Keratinocyte (primary cell): ENCODE results near the gene SEC24B. TPM values are rescaled to one million over a fixed set of nuclear protein-coding genes. Genes with fewer than 3 reads are reported as not detected.

Experiments used
- DNase-seq: peaks from one replicate; pipeline ENCODE4 v3.0.0-alpha.2; 2011; ENCODE audit warnings: low read depth, missing footprints, low spot score
- FAIRE-seq: peaks from 2 replicates; lab custom pipeline; 2011; peaks lifted over from hg19 to GRCh38; lab: Jason Lieb, UNC
- H2AFZ ChIP-seq: 2 replicates; pipeline ENCODE4 v1.6.0; 2012; ENCODE audit warnings: low read length, control low read depth, inconsistent platforms; ENCODE audit not compliant: control insufficient read depth
- H3K27ac ChIP-seq: 2 replicates; pipeline ENCODE4 v1.5.1; 2011; ENCODE audit warnings: low read length; ENCODE audit not compliant: control insufficient read depth, insufficient read depth
- H3K27me3 ChIP-seq: 3 replicates; pipeline ENCODE4 v1.6.0; 2011; ENCODE audit warnings: low read length; ENCODE audit not compliant: control insufficient read depth, insufficient read depth; ENCODE audit errors: extremely low read depth
- H3K36me3 ChIP-seq, 2 experiments: 2 replicates in 1 of 2; 3 replicates in 1 of 2; pipeline ENCODE4 v1.5.1; 2011; ENCODE audit warnings: low read length in 2 of 2, mild to moderate bottlenecking in 1 of 2; ENCODE audit not compliant: control insufficient read depth in 2 of 2, insufficient read depth in 2 of 2; ENCODE audit errors: extremely low read depth in 1 of 2
- H3K4me1 ChIP-seq: 3 replicates; pipeline ENCODE4 v1.5.1; 2011; ENCODE audit warnings: low read length; ENCODE audit not compliant: control insufficient read depth, insufficient read depth; ENCODE audit errors: extremely low read depth
- H3K4me2 ChIP-seq: 3 replicates; pipeline ENCODE4 v1.6.0; 2011; ENCODE audit warnings: low read depth, low read length; ENCODE audit not compliant: control insufficient read depth, insufficient read depth; ENCODE audit errors: extremely low read depth
- H3K4me3 ChIP-seq, 3 experiments: fragments of 200-600 bp in 1 of 3; sonication (generic) in 1 of 3; 2 replicates in 2 of 3; 3 replicates in 1 of 3; pipeline ENCODE4 v1.5.1; 2011 to 2016; ENCODE audit warnings: low read length in 3 of 3, mild to moderate bottlenecking in 3 of 3, control low read depth in 2 of 3, inconsistent platforms in 1 of 3, low read depth in 1 of 3, mixed read lengths in 1 of 3, mixed run types in 1 of 3, moderate library complexity in 1 of 3; ENCODE audit not compliant: control insufficient read depth in 2 of 3, insufficient read depth in 2 of 3; ENCODE audit errors: extremely low read depth in 1 of 3
- H3K79me2 ChIP-seq: 2 replicates; pipeline ENCODE4 v1.6.0; 2012; ENCODE audit warnings: low read length; ENCODE audit not compliant: control insufficient read depth, insufficient read depth
- H3K9ac ChIP-seq: 3 replicates; pipeline ENCODE4 v1.6.0; 2011; ENCODE audit warnings: low read length; ENCODE audit not compliant: control insufficient read depth, insufficient read depth; ENCODE audit errors: extremely low read depth
- H3K9me1 ChIP-seq: 3 replicates; pipeline ENCODE4 v1.6.0; 2011; ENCODE audit warnings: low read length; ENCODE audit not compliant: control insufficient read depth, insufficient read depth; ENCODE audit errors: extremely low read depth
- H3K9me3 ChIP-seq: 2 replicates; pipeline ENCODE4 v1.5.1; 2012; ENCODE audit warnings: low read depth, low read length; ENCODE audit not compliant: control insufficient read depth
- H4K20me1 ChIP-seq: 3 replicates; pipeline ENCODE4 v1.6.0; 2011; ENCODE audit warnings: low read length; ENCODE audit not compliant: control insufficient read depth, insufficient read depth; ENCODE audit errors: extremely low read depth
- EZH2 ChIP-seq: IDR thresholded peaks from one replicate; pipeline ENCODE4 v1.6.1; 2012; ENCODE audit warnings: inconsistent platforms, mild to moderate bottlenecking, low read length, moderate library complexity
- dilution Hi-C: fragments of 300-500 bp; cut with MboI; formaldehyde crosslinking; loops from one replicate; pipeline ENCODE4 v1.7.0; 2020; ENCODE audit warnings: low sequenced_read_pairs; ENCODE audit not compliant: extremely low pct_ligation_motif_present
- polyA plus RNA-seq, 5 experiments: library from polyadenylated mRNA; depleted of rRNA in 3 of 5; stranded (reverse) in 3 of 5; stranded (forward) in 1 of 5; unstranded in 1 of 5; fragments of >200 nt; gene quantifications; 1 replicate in 1 of 5; 2 replicates in 3 of 5; 3 replicates in 1 of 5; pipeline versions ENCODE4 v1.2.1 to v1.2.3, GENCODE V29; 2011 to 2012; ENCODE audit warnings: missing spikeins in 2 of 5, low read depth in 1 of 5, low replicate concordance in 1 of 5
- TF ChIP-seq, protein P1 (sequence below), 3 experiments: IDR thresholded peaks in 1 of 3; conservative IDR thresholded peaks in 1 of 3; optimal IDR thresholded peaks in 1 of 3; 2 replicates in 2 of 3; 3 replicates in 1 of 3; pipeline versions ENCODE3 to v1.5.1; 2011; ENCODE audit warnings: low read length in 3 of 3, mild to moderate bottlenecking in 3 of 3, moderate library complexity in 2 of 3, control low read depth in 1 of 3, inconsistent platforms in 1 of 3; ENCODE audit not compliant: insufficient read depth in 2 of 3; ENCODE audit errors: extremely low read depth in 1 of 3

Gene SEC24B
- polyA plus RNA-seq, 1 donor (not counting 4 experiments of a cell fraction or from before 2014, with no cell fraction given) = 53.4 TPM

DNA sequence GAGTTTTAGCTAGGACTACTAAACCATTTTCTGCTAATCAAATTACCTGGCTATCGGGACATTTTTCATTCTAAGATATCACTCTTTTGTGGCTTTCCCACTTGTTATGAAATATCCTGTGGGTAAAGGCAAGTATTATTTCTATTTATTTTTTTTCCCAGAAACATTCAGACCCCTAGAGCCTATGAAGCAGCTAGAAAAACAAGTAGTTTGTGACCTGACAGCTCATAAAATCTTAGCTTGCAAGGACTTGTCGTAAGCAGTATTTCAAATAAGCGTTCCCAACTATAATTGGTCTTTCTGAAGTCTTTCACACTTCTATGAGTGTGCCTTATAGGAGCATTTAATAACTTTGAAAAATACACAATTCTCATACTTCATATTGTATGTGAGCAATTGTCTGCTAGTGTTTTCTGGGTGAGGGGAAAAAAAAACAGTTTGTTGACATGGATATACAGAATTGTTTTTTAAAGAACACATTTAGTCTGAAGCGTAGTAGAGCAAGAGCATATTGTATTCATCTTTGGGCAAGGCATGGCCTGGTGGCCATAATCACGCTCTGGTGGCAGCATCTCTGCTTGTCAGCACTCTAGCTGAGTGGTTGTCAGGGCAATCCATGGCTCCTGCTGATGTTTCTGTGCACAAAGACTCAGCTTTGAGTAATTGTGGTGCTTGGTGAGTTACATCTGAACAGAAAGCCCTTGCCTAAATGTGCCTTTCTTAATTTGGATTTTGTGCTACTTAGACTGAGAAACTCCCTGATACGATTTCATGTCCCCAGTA lies 129.0 kb downstream of the SEC24B start:
- H4K20me1 ChIP-seq = no peaks in the 10 kb centered on the region
- H3K27me3 ChIP-seq = no peaks in the 10 kb centered on the region
- peak; percentile 20 for FAIRE-seq
- peaks cover 18% of the 10 kb centered on the region for H3K4me1 ChIP-seq
- TF ChIP-seq EZH2 = no peak
- TF ChIP-seq, protein P1, sequence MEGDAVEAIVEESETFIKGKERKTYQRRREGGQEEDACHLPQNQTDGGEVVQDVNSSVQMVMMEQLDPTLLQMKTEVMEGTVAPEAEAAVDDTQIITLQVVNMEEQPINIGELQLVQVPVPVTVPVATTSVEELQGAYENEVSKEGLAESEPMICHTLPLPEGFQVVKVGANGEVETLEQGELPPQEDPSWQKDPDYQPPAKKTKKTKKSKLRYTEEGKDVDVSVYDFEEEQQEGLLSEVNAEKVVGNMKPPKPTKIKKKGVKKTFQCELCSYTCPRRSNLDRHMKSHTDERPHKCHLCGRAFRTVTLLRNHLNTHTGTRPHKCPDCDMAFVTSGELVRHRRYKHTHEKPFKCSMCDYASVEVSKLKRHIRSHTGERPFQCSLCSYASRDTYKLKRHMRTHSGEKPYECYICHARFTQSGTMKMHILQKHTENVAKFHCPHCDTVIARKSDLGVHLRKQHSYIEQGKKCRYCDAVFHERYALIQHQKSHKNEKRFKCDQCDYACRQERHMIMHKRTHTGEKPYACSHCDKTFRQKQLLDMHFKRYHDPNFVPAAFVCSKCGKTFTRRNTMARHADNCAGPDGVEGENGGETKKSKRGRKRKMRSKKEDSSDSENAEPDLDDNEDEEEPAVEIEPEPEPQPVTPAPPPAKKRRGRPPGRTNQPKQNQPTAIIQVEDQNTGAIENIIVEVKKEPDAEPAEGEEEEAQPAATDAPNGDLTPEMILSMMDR (optimal IDR thresholded peaks at IDR 0.05 in 1 of 3, IDR thresholded peaks at IDR 0.05 in 1 of 3, conservative IDR thresholded peaks at IDR 0.05 in 1 of 3; ENCODE audit: extremely low read depth in 1 of 3, insufficient read depth in 2 of 3, low read length in 3 of 3) = no peak
- no peaks in the 10 kb centered on the region for H3K9me3 ChIP-seq
- no peak overlapping the region for H3K4me2 ChIP-seq
- no peak overlapping the region for H2AFZ ChIP-seq
- H3K36me3 ChIP-seq = no peaks in the 10 kb centered on the region
- peaks cover 12% of the 10 kb centered on the region for H3K79me2 ChIP-seq
- H3K4me3 ChIP-seq = no peak overlapping the region
- no peaks in the 10 kb centered on the region for H3K9me1 ChIP-seq
- no peak overlapping the region for H3K27ac ChIP-seq
- no peak for DNase-seq
- dilution Hi-C loops = no loop called here
- H3K9ac ChIP-seq = no peak overlapping the region

GRCh38 chr4:109571494-109571893 lies 137.9 kb downstream of the SEC24B start:
- H3K36me3 ChIP-seq = no peaks in the 10 kb centered on the region
- H2AFZ ChIP-seq = no peak overlapping the region
- H3K4me1 ChIP-seq = no peaks in the 10 kb centered on the region
- H3K9me3 ChIP-seq = no peaks in the 10 kb centered on the region
- no peaks in the 10 kb centered on the region for H3K79me2 ChIP-seq
- H4K20me1 ChIP-seq = no peaks in the 10 kb centered on the region
- H3K4me2 ChIP-seq = no peak overlapping the region
- no peak for TF ChIP-seq EZH2
- TF ChIP-seq, protein P1 (optimal IDR thresholded peaks at IDR 0.05 in 1 of 3, IDR thresholded peaks at IDR 0.05 in 1 of 3, conservative IDR thresholded peaks at IDR 0.05 in 1 of 3; ENCODE audit: extremely low read depth in 1 of 3, insufficient read depth in 2 of 3, low read length in 3 of 3) = no peak
- H3K9ac ChIP-seq = no peak overlapping the region
- no peaks in the 10 kb centered on the region for H3K27me3 ChIP-seq
- no peak overlapping the region for H3K4me3 ChIP-seq
- H3K27ac ChIP-seq = no peak overlapping the region
- FAIRE-seq (no peak), DNase-seq (no peak)
- dilution Hi-C loops = no loop called here
- no peaks in the 10 kb centered on the region for H3K9me1 ChIP-seq
